HFF-Myc (cell line): ENCODE data around the gene NCAN.

Experiments
- DNase-seq: peaks from one replicate; pipeline ENCODE4 v3.0.0-alpha.2; 2011; ENCODE audit warnings: low read depth; ENCODE audit errors: extremely low read depth
- H3K4me3 ChIP-seq: replicated peaks from 2 replicates; pipeline ENCODE4 v1.5.1; 2011; ENCODE audit warnings: low read depth, mild to moderate bottlenecking, control low read depth, low read length
- CTCF ChIP-seq: IDR thresholded peaks from 2 replicates; pipeline ENCODE4 v1.5.1; 2012; ENCODE audit warnings: mild to moderate bottlenecking, low read depth, low read length, control low read depth; ENCODE audit errors: missing control alignments

Gene NCAN

DNA sequence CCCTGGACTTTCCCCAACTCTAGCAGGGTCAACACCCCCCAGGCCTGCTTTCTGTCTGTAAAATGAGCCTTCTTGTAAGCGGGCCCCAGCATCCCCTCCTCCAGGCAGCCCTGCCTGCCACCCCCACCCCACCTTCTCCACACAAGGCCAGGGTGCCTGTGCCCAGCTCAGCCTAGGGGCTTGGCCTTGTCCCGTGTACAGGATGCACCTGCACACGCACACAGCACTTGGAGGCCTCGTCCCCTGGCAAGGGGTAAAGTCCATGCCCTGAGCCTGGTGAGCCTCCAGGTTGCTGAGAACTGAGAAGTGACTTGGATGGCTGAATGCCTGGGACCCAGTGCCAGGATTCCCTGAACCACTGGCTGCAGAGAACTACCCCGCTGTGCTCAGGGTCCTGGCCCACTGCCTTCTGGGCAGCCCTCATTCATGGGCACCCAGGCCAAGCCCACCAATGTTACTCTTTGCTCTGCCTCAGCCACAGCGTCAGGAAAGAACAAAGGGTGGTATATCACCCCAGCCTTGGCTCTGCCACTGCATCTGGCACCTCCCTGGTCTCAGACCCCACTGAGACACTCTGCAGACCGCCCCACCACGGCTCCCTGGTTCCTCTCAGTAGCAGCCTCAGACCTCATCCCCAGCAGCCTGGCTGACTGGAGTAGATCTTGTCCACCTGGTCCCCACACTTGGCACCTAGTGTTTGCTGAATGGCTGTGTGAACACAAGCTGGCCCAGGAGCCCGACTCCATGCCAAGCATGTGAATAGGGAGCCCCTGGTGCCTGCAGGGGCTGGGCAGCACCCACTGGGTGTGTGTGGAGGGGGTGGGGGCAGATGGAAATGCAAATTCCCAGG is 63.2 kb downstream of the NCAN start:
- DNase-seq = no peak
- no peak overlapping the region for H3K4me3 ChIP-seq
- TF ChIP-seq CTCF = no peak

DNA sequence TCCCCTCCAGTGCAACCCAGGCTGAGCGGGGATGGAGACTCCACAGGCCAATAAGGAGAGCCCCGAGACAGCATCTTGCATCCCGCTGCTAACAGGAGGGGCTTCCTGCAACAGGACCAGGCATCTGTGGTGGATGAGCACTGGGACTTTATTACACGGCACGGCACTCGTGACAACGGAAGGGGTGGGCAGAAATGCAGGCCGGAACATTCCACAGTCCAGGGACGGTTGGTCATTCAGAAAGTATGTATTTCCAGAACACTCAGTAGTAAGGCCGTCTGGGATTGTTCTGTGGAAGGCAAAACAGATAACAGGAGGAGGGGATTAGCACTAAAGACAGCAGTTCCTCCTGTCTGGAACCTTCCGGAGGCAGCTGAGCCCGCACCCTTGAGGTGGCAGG is 64.6 kb downstream of the NCAN start:
- TF ChIP-seq CTCF = no peak
- no peak overlapping the region for H3K4me3 ChIP-seq
- no peak for DNase-seq

DNA sequence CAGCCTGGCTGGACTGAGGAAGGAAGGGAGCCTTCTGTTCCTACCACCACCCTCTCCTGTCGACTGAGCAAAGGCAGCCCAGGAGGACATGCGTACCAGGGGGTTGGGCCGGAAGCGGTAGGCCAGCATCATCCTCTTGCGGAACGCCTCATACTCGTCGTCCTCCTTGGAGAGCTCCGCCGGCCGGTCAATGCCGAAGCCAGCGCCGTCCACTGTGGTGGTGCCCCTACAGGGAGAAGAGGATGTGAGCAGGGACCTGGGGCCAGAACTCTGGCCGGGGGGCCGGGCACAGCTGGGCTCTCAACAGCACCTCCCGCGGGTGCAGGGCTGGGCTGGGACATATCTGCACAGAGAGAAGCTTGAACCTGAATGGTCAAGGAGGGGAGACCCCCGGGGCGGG is 65.1 kb downstream of the NCAN start:
- TF ChIP-seq CTCF = no peak
- H3K4me3 ChIP-seq = no peak overlapping the region
- DNase-seq = no peak

- no peak overlapping the region for H3K4me3 ChIP-seq
- TF ChIP-seq CTCF = no peak
- no peak for DNase-seq
Measured at GRCh38 chr19:19278315-19278714, 66.6 kb downstream of the NCAN start.

DNA sequence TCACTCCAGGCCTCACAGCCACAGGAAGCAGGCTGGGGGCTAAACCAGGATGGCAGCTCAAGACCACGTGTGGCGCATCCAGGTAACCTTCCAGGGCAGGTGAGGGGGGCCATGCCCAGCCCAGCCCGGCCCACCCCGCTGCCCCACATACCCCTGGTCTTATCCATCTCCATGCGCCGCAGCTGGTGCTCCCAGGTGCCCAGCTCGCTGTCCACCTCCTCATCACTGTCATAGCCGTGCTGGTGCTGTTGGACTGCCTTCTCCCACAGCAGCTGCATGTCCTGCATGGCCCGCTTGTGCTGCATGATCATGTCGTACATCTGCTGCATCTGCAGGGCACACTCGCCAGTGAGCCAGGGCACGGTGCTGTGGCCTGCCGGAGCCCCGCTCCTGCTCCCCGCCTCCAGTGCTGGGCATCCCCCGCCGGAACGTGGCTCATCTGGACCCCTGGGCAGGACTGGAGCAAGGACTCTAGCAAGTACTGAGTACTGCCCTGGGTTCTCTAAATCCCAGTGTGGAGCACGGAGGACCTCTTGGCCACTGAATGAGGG is 67.4 kb downstream of the NCAN start:
- no peak for TF ChIP-seq CTCF
- DNase-seq = no peak
- no peak overlapping the region for H3K4me3 ChIP-seq

DNA sequence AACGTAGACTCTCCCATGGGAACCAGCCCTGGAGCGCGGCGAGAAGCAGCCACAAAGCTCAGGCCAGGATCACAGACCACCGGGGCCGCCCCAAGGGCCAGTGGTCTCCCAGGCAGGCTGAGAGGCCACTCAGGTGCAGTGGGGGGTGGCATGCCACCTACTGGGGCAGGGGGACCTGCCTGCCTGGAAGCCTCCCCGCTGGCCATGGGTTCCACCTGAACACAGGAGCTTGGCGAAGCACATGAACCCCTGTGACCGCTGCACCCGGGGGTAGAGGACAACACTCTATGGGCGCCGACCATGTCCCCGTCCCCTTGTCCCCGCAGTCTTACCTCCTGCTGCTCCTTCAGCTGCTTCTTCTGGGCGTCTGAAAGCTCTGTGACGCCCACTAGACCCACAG is 68.1 kb downstream of the NCAN start:
- no peak overlapping the region for H3K4me3 ChIP-seq
- TF ChIP-seq CTCF = no peak
- DNase-seq = no peak
